Fibroblast of skin of left biceps (primary cell): ENCODE data around the gene CFAP46.
"Not testable (repeated sequence)": the region's sequence is repeated elsewhere in the genome, so short reads cannot be mapped to it uniquely, and the experiment has no call there.

Experiments used
- DNase-seq, 2 experiments: peaks; one replicate each; pipeline ENCODE4 v3.0.0-alpha.2; 2013; ENCODE audit warnings: low read depth in 2 of 2

The CFAP46 gene

GRCh38 chr10:132928261-132928660, 14.1 kb downstream of the CFAP46 start:
- DNase-seq: no peak

DNA sequence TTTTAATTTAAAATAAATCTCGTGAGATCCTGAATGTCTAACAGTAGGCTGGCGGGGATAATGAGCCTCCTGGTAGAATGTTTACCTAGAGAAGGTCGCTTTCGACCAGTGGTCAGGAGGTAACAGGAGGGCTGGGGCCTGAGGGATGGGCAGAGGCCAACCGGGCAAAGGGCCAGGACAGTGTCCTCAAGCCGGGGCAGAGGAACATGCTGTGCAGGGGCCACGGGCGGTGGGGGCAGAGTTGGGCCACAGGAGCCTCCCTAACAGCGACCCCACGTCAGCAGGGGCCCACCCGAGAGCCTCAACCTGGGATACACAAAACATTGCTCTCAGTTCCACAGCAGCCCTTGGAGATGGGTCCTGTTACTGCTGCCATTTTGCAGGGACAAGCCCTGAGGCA, 14.5 kb downstream of the CFAP46 start:
- no peak for DNase-seq

- no peak for DNase-seq
Observed at GRCh38 chr10:132926777-132927650, 15.4 kb downstream of the CFAP46 start.

- DNase-seq: no peak
Observed at GRCh38 chr10:132926070-132926469, 16.3 kb downstream of the CFAP46 start.

DNA sequence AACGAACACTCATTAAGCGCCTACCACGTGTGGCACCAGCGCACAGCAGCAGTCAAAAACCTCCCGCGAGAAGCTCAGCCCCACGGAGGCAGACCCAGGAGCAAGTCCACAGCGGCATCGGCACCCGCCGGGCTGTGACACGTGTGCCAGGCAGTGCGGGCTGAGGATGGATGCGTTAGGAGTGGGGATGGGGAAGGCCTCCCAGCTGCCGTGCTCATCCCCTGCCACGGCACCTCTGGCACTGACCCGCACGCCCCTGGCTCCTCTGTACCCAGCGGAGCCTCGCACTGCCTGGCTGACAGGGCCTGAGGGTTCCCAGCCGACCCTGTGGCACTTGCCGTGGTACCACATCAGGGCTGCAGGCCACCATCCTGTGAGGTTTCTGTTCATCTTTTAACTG, 16.8 kb downstream of the CFAP46 start:
- no peak for DNase-seq

- DNase-seq: no peak
Observed at GRCh38 chr10:132925071-132925561, 17.3 kb downstream of the CFAP46 start.

GRCh38 chr10:132924046-132924952, 18.1 kb downstream of the CFAP46 start:
- no peak for DNase-seq

GRCh38 chr10:132923384-132923783, 19.0 kb downstream of the CFAP46 start:
- DNase-seq: not testable (repeated sequence)

DNA sequence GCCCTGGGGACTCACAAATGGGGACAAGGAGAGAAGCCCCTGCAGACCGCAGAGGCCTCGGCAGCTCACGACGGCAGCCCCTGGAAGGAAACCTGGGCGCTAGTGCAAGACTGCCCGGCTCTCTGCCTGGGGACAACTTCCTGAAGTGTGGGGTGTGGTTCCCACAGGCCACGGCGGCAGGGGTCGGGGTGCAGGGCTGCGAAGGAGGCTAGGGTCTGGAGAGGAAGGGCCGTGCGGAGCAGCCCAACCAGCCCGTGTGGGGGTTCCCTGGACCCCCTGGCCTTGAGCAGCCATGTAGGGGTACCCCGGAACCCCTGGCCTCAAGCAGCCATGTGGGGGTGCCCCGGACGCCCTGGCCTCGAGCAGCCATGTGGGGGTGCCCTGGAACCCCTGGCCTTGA, 19.5 kb downstream of the CFAP46 start:
- no peak for DNase-seq

DNA sequence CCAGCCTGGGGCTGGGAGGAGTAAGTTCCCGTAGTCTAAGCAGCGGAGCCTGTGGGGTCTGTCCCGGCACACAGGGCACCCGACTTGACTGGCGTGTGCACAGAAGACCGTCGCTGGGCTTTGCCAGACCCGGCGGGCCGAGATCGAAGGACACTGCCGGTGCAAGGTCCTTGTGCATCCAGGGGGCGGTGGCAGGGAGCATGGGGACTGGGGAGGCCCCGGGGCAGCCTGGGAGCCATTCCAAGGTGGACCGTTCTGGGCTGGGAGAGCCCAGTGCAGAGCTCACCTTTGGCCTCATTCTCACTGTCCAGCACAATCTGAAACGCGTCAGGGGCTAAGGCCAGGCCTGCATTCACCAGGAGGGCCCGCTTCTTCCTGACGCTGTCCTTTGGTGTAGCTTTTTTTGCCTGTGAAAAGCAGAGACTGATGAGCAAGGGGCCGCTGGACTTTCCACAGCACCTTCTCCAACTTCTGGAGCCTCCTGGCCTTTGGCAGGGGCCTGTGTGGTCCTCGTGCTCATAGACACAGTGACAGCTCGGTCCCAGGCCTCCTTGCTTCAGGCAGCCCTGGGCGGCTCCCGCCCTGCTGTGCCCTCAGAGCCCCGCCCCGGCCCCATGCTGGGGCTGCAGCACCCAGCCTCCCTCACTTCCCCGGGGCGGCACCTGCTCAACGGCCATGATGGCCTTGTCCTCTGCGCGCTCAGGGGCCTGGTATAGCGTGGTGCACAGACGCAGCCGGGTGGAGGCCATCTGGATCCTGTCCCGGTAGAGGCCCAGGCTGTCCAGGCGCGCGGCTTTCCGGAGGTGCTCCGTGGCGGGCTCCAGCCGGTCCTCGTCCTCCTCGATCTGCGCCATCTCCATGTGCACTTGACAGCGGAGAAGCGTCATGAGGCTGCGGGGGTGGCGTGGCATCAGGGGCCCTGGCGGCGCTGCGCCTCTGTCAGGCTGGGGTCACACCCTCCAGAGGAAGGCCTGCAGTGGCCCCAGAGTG, 20.3 kb downstream of the CFAP46 start:
- DNase-seq: no peak

GRCh38 chr10:132921086-132921485, 21.3 kb downstream of the CFAP46 start:
- no peak for DNase-seq

GRCh38 chr10:132920101-132920925, 22.1 kb downstream of the CFAP46 start:
- no peak for DNase-seq

DNA sequence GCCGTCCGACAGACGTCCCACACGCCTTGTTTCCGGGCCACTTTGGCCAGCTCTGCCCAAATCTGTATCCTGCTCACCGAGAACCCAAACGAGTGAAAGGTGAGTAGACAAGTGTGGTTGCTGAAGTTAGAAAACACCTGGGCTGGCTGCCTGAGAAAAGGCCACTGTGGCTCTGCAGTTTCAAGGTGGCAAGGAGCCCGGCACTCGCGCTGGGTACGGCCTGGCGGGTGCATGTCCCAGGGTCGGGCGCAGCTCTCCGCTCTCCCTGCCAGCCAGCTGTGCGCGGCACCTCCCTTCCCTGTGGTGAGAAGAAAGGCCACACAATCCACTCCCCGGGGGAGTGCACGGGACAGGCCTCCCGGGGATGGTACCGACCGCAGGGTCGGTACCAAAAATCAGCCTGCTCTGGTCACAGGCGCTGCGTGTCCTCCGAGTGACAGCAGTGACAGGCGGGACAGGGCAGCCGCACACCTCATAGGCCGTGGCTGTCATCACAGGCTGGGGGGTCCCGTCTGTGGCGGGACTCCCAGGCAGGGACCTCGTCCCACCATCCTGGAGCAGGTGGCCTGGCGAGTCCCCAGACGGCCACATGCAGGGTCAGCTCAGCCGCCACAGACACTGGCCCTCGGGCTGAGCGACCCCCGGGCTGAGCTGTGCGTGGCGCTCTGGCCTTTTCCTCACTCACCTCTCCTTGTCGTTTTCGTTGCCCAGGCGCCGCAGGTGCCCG, 22.8 kb downstream of the CFAP46 start:
- no peak for DNase-seq

DNA sequence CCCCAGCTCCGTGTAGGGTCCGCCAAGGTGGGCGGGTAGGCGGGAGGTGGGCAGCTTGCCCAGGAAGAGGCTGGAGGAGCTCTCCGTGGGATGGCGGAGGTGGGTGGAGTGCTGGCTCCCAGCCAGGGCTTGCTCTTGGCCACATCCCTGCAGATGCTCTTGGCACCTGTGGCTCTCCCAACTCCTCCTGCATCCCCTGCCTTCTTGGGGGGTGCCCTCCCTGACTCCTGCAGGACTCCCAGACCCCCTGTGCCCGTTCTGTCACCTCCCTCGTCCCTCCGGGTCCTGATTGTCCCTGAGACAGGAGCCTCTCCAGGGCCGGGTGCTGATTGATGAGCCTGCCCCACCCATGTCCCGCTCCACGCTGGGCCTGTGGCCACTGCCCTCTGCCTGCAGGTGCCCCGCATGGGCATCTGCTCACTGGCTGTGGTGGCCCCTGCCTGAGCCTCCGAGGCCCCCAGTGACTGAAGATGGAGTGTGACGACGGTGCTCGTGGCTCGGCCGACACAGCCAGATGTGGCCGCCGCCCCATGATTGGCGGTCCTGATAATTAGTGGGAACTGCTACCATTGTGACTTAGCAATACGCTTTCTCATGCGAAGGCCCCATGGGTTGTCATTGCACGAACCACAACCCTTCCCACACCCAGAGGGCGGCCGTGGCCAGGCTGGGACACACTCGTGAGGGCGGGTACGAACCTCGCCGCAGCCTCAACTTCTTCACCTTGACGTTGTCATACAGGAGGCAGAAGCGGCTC, 23.6 kb downstream of the CFAP46 start:
- no peak for DNase-seq

DNA sequence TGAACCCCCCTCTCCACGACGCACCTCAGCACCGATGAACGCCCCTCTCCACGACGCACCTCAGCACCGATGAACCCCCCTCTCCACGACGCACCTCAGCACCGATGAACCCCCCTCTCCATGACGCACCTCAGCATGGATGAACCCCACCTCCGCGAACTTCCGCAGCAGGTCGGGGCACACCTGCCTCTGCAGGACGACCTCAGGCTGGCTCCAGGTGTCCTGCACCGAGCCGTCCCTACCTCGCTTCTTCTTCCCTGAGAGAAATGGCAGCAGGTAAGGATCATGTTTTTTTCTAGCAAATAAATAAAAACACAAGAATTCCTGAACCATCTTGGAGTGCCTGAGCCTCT, 24.1 kb downstream of the CFAP46 start:
- DNase-seq: no peak

DNA sequence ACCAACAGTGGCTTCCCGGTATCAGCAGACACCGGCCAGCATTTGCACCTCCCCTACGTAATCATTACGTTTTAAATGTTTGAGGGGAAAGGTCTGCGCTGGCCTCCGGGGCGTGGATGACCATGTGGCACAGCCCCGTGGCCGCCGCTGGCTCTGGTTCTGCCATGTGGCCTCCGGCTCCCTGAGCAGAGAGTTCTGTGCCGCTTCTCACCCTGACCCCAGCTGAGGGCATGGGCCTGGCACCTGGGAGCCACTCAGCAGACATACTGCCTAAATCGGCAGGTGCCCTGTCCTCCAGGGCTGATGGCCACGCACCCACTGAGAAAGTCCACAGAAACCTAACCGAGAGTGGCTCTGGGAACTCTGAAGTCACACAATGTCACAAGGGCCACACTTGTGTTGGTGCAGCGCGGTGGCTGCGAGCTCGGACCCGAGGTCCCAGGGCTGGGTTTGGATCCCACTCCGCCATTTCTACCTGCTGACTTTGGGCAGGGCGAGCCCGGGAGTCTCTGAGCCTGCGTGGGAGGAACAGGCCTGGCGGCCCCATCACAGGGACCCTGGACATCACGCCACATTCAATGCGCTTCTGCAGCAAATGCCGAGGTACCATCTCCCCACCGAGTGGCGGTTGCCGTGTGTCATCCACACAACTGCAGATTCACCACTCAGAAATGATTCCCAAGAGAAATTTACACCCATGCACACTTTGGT, 25.3 kb downstream of the CFAP46 start:
- DNase-seq: no peak

GRCh38 chr10:132916421-132916841, 25.9 kb downstream of the CFAP46 start:
- DNase-seq: no peak

DNA sequence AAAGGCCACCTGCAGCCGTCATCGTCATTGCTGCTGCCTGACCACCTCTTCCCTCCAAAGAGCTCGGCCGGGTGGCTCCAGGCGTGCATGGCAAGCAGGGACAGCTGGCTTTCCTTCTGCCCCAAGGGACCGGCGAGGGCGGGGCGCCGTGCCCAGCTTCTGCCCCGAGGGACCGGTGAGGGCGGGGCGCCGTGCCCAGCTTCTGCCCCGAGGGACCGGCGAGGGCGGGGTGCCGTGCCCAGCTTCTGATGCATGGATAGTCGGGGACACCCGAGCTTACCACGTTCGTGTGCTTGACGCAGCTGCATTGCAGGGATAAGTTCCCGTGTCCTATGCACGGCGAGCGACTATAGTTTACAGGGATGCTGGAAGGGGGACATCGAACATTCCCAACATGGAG, 27.0 kb downstream of the CFAP46 start:
- no peak for DNase-seq
